ENCODE data around the gene CDKL5.

- TF ChIP-seq POLR2AphosphoS5 (IDR thresholded peaks at IDR 0.05): no peak
- TF ChIP-seq CTCF (IDR thresholded peaks at IDR 0.05): no peak
- no peak for TF ChIP-seq POLR2A (IDR thresholded peaks at IDR 0.05)
Measured at GRCh38 chrX:18545771-18546170, 120.4 kb downstream of the CDKL5 start.
